ENCODE measurements around the gene RCOR2.

RCOR2 gene

DNA sequence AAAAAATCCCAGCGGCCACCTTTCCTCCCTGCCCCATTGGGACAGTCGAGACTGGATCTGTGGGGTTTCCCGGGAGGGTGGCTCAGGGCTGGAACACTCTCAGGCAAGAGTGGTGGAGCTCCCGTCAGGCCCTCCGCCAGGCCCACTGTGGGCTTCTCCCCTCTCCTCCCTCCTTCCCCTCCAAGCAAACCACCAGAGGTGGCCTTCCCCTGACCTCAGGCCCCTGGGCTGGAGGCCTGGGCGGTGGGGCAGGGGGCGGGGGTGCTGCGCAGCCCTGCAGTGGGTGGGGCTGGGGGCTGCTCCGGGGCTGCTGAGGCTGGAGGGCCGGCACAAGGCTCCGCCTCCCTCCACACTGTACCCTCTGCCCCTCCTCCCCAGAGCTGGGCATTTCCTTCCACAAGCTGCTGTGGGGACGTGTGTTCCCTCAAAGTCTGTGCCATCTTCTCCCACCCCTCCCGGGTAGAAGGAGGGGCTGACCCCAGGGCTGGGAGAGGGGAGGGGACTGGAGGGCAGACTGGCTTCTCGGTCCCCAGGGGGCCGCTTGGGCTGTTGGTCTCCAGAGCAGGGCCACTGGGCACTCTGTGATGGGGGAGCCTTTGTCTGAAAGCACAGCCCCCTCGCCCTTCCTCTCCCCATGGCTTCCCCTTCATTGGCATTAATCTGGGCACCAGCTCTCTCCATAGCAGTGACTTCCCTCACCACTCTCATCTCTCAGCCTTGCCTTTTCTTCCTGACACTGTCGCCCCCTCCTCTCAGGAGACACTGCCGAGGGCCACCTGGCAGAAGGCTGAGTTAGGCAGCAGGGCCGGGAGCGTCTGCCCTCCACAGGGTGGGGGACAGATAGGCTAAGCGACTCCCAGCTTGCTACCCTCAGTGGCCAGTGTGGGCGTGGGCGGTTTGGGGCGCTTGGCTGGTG, 7.1 kb downstream of the RCOR2 start:
- ChIA-PET CTCF (interaction anchor here (2.1 kb wide), 1 partner anchor 72 kb away, joined by 10 read pairs; the partner anchor contains the start of gene MARK2), POLR2A (no interaction called here)
- DNase-seq (ENCODE audit: extremely low spot score): no peak
- TF ChIP-seq CTCF (IDR thresholded peaks at IDR 0.05; ENCODE audit: control extremely low read depth, extremely low read depth, low read depth, missing control alignments): no peak

GRCh38 chr11:63908631-63909401, 8.1 kb downstream of the RCOR2 start:
- TF ChIP-seq CTCF (IDR thresholded peaks at IDR 0.05; ENCODE audit: control extremely low read depth, extremely low read depth, low read depth, missing control alignments): no peak
- no peak for DNase-seq (ENCODE audit: extremely low spot score)
- POLR2A ChIA-PET: no interaction called here
- CTCF ChIA-PET: interaction anchor here (0.6 kb wide), 1 partner anchor 72 kb away, joined by 3 read pairs; no protein-coding TSS in a partner anchor

GRCh38 chr11:63907808-63908530, 9.0 kb downstream of the RCOR2 start:
- POLR2A ChIA-PET: no interaction called here
- no peak for DNase-seq (ENCODE audit: extremely low spot score)
- CTCF ChIA-PET: interaction anchor here (1.4 to 2.7 kb wide), 4 partner anchors 12 to 71 kb away, joined by 4 to 19 read pairs (median 7); no protein-coding TSS in a partner anchor

GRCh38 chr11:63907063-63907462, 9.9 kb downstream of the RCOR2 start:
- no peak for DNase-seq (ENCODE audit: extremely low spot score)
- POLR2A ChIA-PET: no interaction called here
- CTCF ChIA-PET: interaction anchor here (0.9 to 2.7 kb wide), 11 partner anchors 8 to 93 kb away, joined by 3 to 19 read pairs (median 5); partner anchors contain the start of gene RCOR2
- TF ChIP-seq CTCF (IDR thresholded peaks at IDR 0.05; ENCODE audit: control extremely low read depth, extremely low read depth, low read depth, missing control alignments): no peak

More at GRCh38 chr11:63907808-63908530, 9.0 kb downstream of the RCOR2 start:
- no peak for TF ChIP-seq CTCF (IDR thresholded peaks at IDR 0.05; ENCODE audit: control extremely low read depth, extremely low read depth, low read depth, missing control alignments)

- DNase-seq (ENCODE audit: extremely low spot score): no peak
- ChIA-PET CTCF (interaction anchor here (0.7 to 2.7 kb wide), 12 partner anchors 8 to 93 kb away, joined by 3 to 19 read pairs (median 4); partner anchors contain the start of gene RCOR2), POLR2A (no interaction called here)
- TF ChIP-seq CTCF (IDR thresholded peaks at IDR 0.05; ENCODE audit: control extremely low read depth, extremely low read depth, low read depth, missing control alignments): no peak
Observed at GRCh38 chr11:63906585-63906984, 10.4 kb downstream of the RCOR2 start.

DNA sequence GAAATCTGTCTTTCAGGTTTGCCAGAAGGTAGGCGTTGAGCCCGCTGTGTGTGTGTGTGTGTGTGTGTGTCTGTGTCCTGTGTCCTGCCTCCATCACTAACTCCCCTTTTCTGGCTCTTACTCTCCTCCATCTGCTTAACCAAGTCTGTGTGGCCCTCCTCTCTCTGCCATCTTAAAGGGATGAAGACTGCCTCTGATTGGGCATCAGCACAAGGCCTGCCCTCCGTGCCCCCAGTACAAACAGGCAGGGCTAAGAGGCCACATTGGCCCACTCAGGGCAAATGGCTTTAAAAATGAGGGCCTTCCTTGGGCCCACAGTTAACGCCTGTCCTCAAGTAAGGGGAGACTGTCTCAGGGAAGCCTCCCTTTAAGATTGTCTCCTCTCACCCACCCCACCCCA, 10.9 kb downstream of the RCOR2 start:
- POLR2A ChIA-PET: no interaction called here
- CTCF ChIA-PET: interaction anchor here (0.7 to 2.7 kb wide), 9 partner anchors 9 to 72 kb away, joined by 3 to 19 read pairs (median 6); partner anchors contain the start of gene RCOR2
- no peak for DNase-seq (ENCODE audit: extremely low spot score)
- no peak for TF ChIP-seq CTCF (IDR thresholded peaks at IDR 0.05; ENCODE audit: control extremely low read depth, extremely low read depth, low read depth, missing control alignments)

All from GM10248 (cell line).